Small intestine (tissue), 4 donors: ENCODE results near the gene OR10K2. TPM values are rescaled to one million over a fixed set of nuclear protein-coding genes. Genes with fewer than 3 reads are reported as not detected.

Experiments
- polyA plus RNA-seq, 4 donors: library from polyadenylated mRNA; stranded (reverse) in 3 of 4; unstranded in 1 of 4; fragments of 200-250 nt in 3 of 4; fragments of 120-200 nt in 1 of 4; gene quantifications; one replicate each; pipeline versions ENCODE4 v1.2.1 to v1.2.3, GENCODE V29; 2013
- donor health status: healthy with polysubstance abuse.
- donor health status: Bipolar disorder and iron deficiency.
- donor health status: healthy.

OR10K2 gene
- polyA plus RNA-seq, 4 donors = not detected

Other genes with a start within 250 kb of the OR10K2 start
- 10 to 100 TPM in 1 of 4 donors, 1 to 10 TPM in 3; 5.9 to 15.0 (median 8.7) TPM for gene CD1D, start 245.3 kb downstream of the OR10K2 start, polyA plus RNA-seq
- under 1 TPM in 2 of 4 donors, not detected in 2; 0.01 to 0.04 TPM for gene CD1A, start 171.8 kb downstream of the OR10K2 start, polyA plus RNA-seq
- gene CD1C, start 136.3 kb downstream of the OR10K2 start, polyA plus RNA-seq = under 1 TPM in 2 of 4 donors, not detected in 2; 0.52 to 0.64 TPM
- gene CD1B, start 94.7 kb downstream of the OR10K2 start, polyA plus RNA-seq = not detected
- under 1 TPM in 2 of 4 donors, not detected in 2; 0.13 to 0.34 TPM for gene CD1E, start 72.3 kb downstream of the OR10K2 start, polyA plus RNA-seq
- not detected for gene OR10T2, start 26.8 kb downstream of the OR10K2 start, polyA plus RNA-seq
- not detected for gene OR10K1, start 35.6 kb upstream of the OR10K2 start, polyA plus RNA-seq
- gene OR10R2, start 46.0 kb upstream of the OR10K2 start, polyA plus RNA-seq = not detected
- not detected for gene OR6Y1, start 128.2 kb upstream of the OR10K2 start, polyA plus RNA-seq
- not detected for gene OR6P1, start 144.3 kb upstream of the OR10K2 start, polyA plus RNA-seq
- not detected for gene OR10X1, start 153.7 kb upstream of the OR10K2 start, polyA plus RNA-seq
- gene OR10Z1, start 179.0 kb upstream of the OR10K2 start, polyA plus RNA-seq = under 1 TPM in 1 of 4 donors, not detected in 3; under 0.01 TPM